CD4-positive, CD25-positive, alpha-beta regulatory T cell (primary cell): ENCODE data around the gene ASMTL. TPM values are rescaled to one million over a fixed set of nuclear protein-coding genes. Genes with fewer than 3 reads are reported as not detected.
A peak's percentile ranks its signal among the peaks of the same experiment; 100 is the strongest.

Experiments used
- ATAC-seq, 2 donors: fragments of 150-1000 bp; cut with Tn5 transposase; one replicate each; pipeline ENCODE4 v1.10.0; 2021; ENCODE audit warnings: low read depth in 2 of 2, moderate number of reproducible peaks in 2 of 2, moderate library complexity in 1 of 2
- DNase-seq, 3 donors: peaks; one replicate each; pipeline versions ENCODE4 v3.0.0 to v3.0.0-alpha.2; 2012 to 2022; ENCODE audit warnings: mixed read lengths in 1 of 3
- H3K27ac ChIP-seq: one replicate; pipeline ENCODE4 v1.7.0; 2013; ENCODE audit warnings: mild to moderate bottlenecking, low read length; ENCODE audit not compliant: insufficient read depth, poor library complexity, severe bottlenecking
- H3K27me3 ChIP-seq: one replicate; pipeline ENCODE4 v1.7.0; 2013; ENCODE audit warnings: low read length; ENCODE audit not compliant: control insufficient read depth, insufficient read depth
- H3K36me3 ChIP-seq: one replicate; pipeline ENCODE4 v1.7.0; 2013; ENCODE audit warnings: mild to moderate bottlenecking, low read length, moderate library complexity; ENCODE audit not compliant: control insufficient read depth, insufficient read depth
- H3K4me1 ChIP-seq: 2 replicates; pipeline ENCODE4 v1.7.0; 2013; ENCODE audit warnings: mild to moderate bottlenecking, low read length; ENCODE audit not compliant: insufficient read depth, control insufficient read depth, poor library complexity, severe bottlenecking
- H3K4me3 ChIP-seq: one replicate; pipeline ENCODE4 v1.7.0; 2013; ENCODE audit warnings: low read depth, mild to moderate bottlenecking, low read length, moderate library complexity
- H3K9me3 ChIP-seq, 2 experiments: 1 replicate in 1 of 2; 2 replicates in 1 of 2; pipeline ENCODE4 v1.7.0; 2013; ENCODE audit warnings: low read length in 2 of 2, mild to moderate bottlenecking in 1 of 2, moderate library complexity in 1 of 2; ENCODE audit not compliant: control insufficient read depth in 2 of 2
- H3K27ac Mint-ChIP-seq, 3 donors: one replicate each; pipeline ENCODE4 v1.8.0; 2020 to 2022; ENCODE audit warnings: mild to moderate bottlenecking in 3 of 3, mixed read lengths in 3 of 3, moderate library complexity in 2 of 3
- H3K27me3 Mint-ChIP-seq: one replicate; pipeline ENCODE4 v1.8.0; 2022; ENCODE audit warnings: mild to moderate bottlenecking, mixed read lengths
- H3K36me3 Mint-ChIP-seq: one replicate; pipeline ENCODE4 v1.8.0; 2020; ENCODE audit warnings: mixed read lengths
- H3K4me1 Mint-ChIP-seq, 4 donors: one replicate each; pipeline ENCODE4 v1.8.0; 2020 to 2022; ENCODE audit warnings: mixed read lengths in 4 of 4, mild to moderate bottlenecking in 1 of 4
- H3K4me3 Mint-ChIP-seq, 4 donors: one replicate each; pipeline ENCODE4 v1.8.0; 2020 to 2022; ENCODE audit warnings: mild to moderate bottlenecking in 4 of 4, mixed read lengths in 4 of 4, moderate library complexity in 3 of 4
- H3K9me3 Mint-ChIP-seq, 7 donors: one replicate each; pipeline ENCODE4 v1.8.0; 2020 to 2022; ENCODE audit warnings: mixed read lengths in 7 of 7, mild to moderate bottlenecking in 3 of 7, moderate library complexity in 2 of 7
- polyA plus RNA-seq, 4 donors: library from polyadenylated mRNA; unstranded; fragments of 300-500 nt; fragmentation: Illumina TruSeq; gene quantifications; one replicate each; pipeline ENCODE4 v1.2.3, GENCODE V29; 2021
- total RNA-seq: library from RNA; stranded (reverse); gene quantifications from one replicate; pipeline ENCODE4 v1.2.3, GENCODE V29; 2022

The ASMTL gene
- total RNA-seq (47.7 TPM), polyA plus RNA-seq (10 to 100 TPM; 32.1 to 50.1 (median 41.0) TPM)

DNA sequence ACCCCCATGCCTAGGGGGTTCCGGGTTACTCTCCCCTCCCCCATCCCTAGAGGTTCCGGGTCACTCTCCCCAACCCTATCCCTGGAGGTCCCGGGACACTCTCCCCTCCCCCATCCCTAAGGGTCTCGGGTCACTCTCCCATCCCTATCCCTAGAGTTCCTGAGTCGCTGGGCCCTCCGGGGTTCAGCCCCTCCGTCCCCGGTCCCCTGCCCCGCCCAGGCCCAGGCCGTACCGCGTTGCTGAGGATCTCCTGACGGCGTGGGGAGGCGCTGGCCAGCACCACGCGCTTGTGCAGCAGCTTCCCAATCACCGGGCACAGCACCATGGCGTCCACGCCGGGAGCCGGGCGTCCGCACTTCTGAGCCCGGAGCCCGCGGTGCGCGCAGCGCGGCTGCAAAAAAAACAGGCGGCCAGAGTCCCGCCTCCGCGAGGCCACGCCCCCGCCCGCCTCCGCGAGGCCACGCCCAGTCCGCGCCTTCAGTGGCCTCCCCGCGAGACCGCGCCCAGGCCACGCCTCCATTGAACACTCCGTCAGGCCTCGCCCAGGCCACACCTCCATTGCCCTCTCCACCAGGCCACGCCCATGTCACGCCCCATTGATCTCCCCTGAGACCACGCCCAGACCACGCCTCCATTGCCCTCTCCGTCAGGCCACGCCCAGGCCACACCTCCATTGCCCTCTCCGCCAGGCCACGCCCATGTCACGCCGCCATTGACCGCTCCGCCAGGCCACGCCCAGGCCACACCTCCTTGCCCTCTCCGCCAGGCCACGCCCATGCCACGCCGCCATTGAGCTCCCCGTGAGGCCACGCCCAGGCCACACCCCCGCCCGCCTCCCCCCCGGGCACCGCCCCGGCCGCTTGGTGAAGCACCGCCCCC is at the start of gene ASMTL:
ASMTL (minus strand) TSS at position 394 of the 879 bp plus-strand sequence; CDS start at position 325, 69 bp downstream.
- ATAC-seq: peak; percentile 80 to 83
- no peaks in the 10 kb centered on the region for H3K27me3 ChIP-seq
- H3K4me3 Mint-ChIP-seq: peak within 1 kb of the TSS; percentile 89 to 94 (median 92)
- no peaks in the 10 kb centered on the region for H3K27me3 Mint-ChIP-seq
- H3K4me1 ChIP-seq: peaks cover 29% of the 10 kb centered on the region
- no peaks in the 10 kb centered on the region for H3K36me3 ChIP-seq
- H3K4me3 ChIP-seq: peak within 1 kb of the TSS; percentile 63
- H3K9me3 ChIP-seq: no peaks in the 10 kb centered on the region
- H3K4me1 Mint-ChIP-seq: peaks cover 0 to 40% (median 11%) of the 10 kb centered on the region in 4 donors
- peak within 1 kb of the TSS; percentile 97 for H3K27ac ChIP-seq
- peaks cover 0 to 8% (median 4%) of the 10 kb centered on the region in 7 donors for H3K9me3 Mint-ChIP-seq
- peak; percentile 97 to 100 (median 100) for DNase-seq
- H3K27ac Mint-ChIP-seq: peak within 1 kb of the TSS; percentile 82 to 95 (median 91)
- peaks cover 14% of the 10 kb centered on the region for H3K36me3 Mint-ChIP-seq

GRCh38 chrX:1502241-1502640 is 49.5 kb upstream of the ASMTL start:
- peaks cover 5 to 49% (median 22%) of the 10 kb centered on the region in 4 donors for H3K4me1 Mint-ChIP-seq
- H3K4me3 Mint-ChIP-seq: peak overlapping the region in 1 of 4 donors; percentile 15
- ATAC-seq (peak; percentile 28 to 42), DNase-seq (no peak)
- no peaks in the 10 kb centered on the region for H3K9me3 Mint-ChIP-seq
- Histone ChIP-seq H3K27ac (peak overlapping the region; percentile 33), H3K9me3 (no peaks in the 10 kb centered on the region), H3K36me3 (peaks cover 27% of the 10 kb centered on the region), H3K27me3 (no peaks in the 10 kb centered on the region), H3K4me3 (no peak overlapping the region), H3K4me1 (peaks cover 19% of the 10 kb centered on the region)
- H3K36me3 Mint-ChIP-seq: peaks cover 16% of the 10 kb centered on the region
- H3K27ac Mint-ChIP-seq: peak overlapping the region; percentile 32 to 86 (median 59)
- no peaks in the 10 kb centered on the region for H3K27me3 Mint-ChIP-seq

DNA sequence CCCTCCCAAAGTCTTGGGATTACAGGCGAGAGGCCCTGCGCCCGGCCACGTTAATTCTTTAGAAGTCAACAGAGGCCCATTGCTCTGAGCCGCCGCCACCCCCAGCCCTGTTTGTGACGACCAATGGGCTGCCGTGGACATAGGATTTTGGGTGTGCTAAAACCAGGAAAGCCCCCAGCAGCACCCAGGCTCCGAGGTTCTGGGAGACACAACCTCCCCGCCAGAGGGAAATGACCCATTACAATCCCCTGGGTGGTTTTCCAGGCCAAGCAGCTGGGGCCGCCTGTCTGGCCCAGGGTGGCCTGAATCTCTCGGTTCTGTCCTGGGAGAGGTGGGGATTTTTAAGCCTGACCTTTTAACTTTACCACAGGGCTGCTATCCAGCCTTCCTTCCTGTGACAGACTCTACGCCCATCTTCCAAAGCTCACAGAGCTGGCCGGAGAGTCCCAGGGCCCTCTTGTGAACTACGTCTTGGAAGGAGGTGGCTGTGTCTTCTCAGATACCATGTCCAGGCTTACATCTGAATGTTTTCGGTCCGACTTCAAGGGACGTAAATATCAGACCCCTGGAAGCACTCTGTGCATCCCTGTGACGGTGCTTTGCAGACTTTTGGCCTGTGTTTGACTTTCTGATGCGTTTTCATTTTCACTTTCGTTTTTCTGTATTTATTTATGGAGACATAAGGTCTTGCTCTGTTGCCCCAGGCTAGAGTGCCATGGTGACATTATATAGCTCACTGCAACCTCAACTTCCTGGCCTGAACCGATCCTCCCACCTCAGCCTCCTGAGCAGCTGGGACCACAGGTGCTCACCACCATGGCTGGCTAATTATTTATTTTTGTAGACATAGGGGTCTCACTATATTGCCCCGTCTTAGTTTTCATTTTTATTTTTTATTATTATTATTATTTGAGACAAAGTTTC is 48.3 kb upstream of the ASMTL start:
- Histone ChIP-seq H3K9me3 (no peaks in the 10 kb centered on the region), H3K27me3 (no peaks in the 10 kb centered on the region), H3K4me3 (peak overlapping the region; percentile 67), H3K27ac (peak overlapping the region; percentile 70), H3K36me3 (peaks cover 27% of the 10 kb centered on the region), H3K4me1 (peaks cover 19% of the 10 kb centered on the region)
- H3K4me3 Mint-ChIP-seq: peak overlapping the region; percentile 60 to 81 (median 66)
- DNase-seq: peak in 2 of 3 donors; percentile 41 to 82
- H3K27ac Mint-ChIP-seq: peak overlapping the region; percentile 76 to 87 (median 79)
- H3K9me3 Mint-ChIP-seq: no peaks in the 10 kb centered on the region
- H3K36me3 Mint-ChIP-seq: peaks cover 13% of the 10 kb centered on the region
- peaks cover 5 to 53% (median 22%) of the 10 kb centered on the region in 4 donors for H3K4me1 Mint-ChIP-seq
- H3K27me3 Mint-ChIP-seq: no peaks in the 10 kb centered on the region
- ATAC-seq: peak; percentile 61 to 64

DNA sequence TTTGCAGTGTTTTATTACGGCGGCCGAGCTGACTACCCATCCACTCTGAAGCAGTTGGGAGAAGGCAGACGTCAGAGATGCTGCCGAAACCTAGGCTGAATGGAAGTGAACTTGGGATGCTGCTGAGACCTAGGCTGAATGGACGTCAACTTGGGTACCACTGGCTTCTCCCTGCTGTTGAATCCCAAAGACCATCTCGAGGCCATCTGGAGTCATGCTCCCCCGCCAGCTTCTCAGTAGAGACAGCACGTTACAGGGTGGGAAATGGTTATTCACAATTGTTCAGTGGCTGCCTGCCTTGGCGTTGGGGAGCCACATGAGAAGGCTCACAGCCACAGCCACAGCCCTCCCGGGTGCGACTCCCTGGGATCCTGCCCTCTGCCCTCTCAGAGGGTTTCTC is 43.4 kb upstream of the ASMTL start:
- Mint-ChIP-seq H3K27ac (peak overlapping the region in 1 of 3 donors; percentile 78), H3K36me3 (peaks cover 31% of the 10 kb centered on the region), H3K4me1 (peaks cover 7 to 60% (median 14%) of the 10 kb centered on the region in 4 donors), H3K27me3 (no peaks in the 10 kb centered on the region), H3K9me3 (peaks cover 0 to 3% (median 0%) of the 10 kb centered on the region in 7 donors), H3K4me3 (peak overlapping the region in 1 of 4 donors; percentile 12)
- Histone ChIP-seq H3K9me3 (no peaks in the 10 kb centered on the region), H3K4me3 (no peak overlapping the region), H3K36me3 (peaks cover 32% of the 10 kb centered on the region), H3K27ac (no peak overlapping the region), H3K27me3 (no peaks in the 10 kb centered on the region), H3K4me1 (peaks cover 10% of the 10 kb centered on the region)
- no peak for DNase-seq
- ATAC-seq: no peak

DNA sequence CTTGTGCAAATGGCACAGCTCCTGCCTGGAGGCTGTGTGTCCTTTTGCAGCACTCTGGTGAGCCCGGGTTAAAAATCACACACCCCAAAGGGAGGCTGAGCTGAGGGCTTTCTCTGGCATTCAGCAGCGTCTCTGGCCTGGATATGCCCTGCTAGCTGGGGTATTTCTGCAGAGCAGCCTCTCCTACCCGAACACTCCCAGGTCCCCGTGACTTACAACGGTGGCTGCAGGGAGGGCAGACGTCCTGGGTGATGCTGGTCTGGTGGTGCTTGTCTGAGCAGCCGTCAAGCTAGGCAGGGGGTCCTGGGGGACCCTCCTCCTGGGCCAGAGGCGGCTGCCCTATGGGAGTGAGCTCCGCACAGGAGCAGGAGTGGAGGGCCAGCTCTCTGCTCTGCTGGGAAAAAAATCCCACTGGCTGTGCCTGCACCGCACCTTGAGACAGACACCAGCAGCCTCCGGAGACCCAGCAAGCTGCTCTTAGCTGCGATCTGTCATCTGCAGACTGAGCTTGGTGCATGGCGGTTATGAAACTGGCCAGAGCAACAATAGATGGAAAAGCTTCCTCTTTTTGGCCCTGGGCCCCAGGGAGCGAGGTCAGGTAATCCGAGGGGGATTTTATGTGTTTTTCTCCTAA is 41.3 kb upstream of the ASMTL start:
- Histone ChIP-seq H3K27ac (no peak overlapping the region), H3K4me1 (peaks cover 3% of the 10 kb centered on the region), H3K27me3 (no peaks in the 10 kb centered on the region), H3K36me3 (peaks cover 39% of the 10 kb centered on the region), H3K4me3 (no peak overlapping the region), H3K9me3 (no peaks in the 10 kb centered on the region)
- Mint-ChIP-seq H3K36me3 (peaks cover 32% of the 10 kb centered on the region), H3K4me3 (peak overlapping the region in 2 of 4 donors; percentile 15 to 73), H3K27me3 (no peaks in the 10 kb centered on the region), H3K9me3 (peaks cover 0 to 3% (median 0%) of the 10 kb centered on the region in 7 donors), H3K4me1 (peaks cover 5 to 53% (median 12%) of the 10 kb centered on the region in 4 donors), H3K27ac (peak overlapping the region in 2 of 3 donors; percentile 75 to 86)
- DNase-seq (peak in 1 of 3 donors; percentile 31), ATAC-seq (peak; percentile 25 to 31)

DNA sequence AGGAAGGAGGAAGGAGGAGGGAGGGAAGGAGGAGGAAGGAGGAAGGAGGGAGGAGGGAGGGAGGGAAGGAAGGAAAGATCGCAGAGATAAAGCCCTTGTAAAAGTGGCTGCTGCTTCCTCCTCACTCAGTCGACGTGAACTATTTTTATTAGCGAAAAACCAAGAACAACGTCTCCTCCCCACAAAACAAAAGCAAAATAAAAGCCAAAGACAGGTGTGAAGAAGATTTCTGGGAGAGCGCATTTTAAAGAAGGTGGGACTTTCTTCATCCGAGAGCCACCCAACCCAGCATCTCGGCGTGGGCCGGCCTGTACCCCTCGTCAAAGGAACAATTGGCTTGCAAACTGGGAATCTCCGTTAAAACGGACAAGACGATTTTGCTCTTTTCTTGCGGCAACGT is 40.7 kb upstream of the ASMTL start:
- no peak overlapping the region for H3K27ac ChIP-seq
- H3K27me3 ChIP-seq: no peaks in the 10 kb centered on the region
- Mint-ChIP-seq H3K27me3 (no peaks in the 10 kb centered on the region), H3K27ac (peak overlapping the region; percentile 74 to 90 (median 75)), H3K4me3 (peak overlapping the region in 2 of 4 donors; percentile 43 to 73), H3K9me3 (peaks cover 0 to 3% (median 0%) of the 10 kb centered on the region in 7 donors), H3K4me1 (peaks cover 5 to 53% (median 12%) of the 10 kb centered on the region in 4 donors), H3K36me3 (peaks cover 38% of the 10 kb centered on the region)
- DNase-seq (no peak), ATAC-seq (no peak)
- H3K4me1 ChIP-seq: peaks cover 3% of the 10 kb centered on the region
- H3K4me3 ChIP-seq: no peak overlapping the region
- no peaks in the 10 kb centered on the region for H3K9me3 ChIP-seq
- peaks cover 45% of the 10 kb centered on the region for H3K36me3 ChIP-seq
